ENCODE results near the gene PDPR. TPM values are rescaled to one million over a fixed set of nuclear protein-coding genes. Genes with fewer than 3 reads are reported as not detected.

PDPR gene
- total and polyA plus RNA-seq, 2 donors (not counting 1 experiment from before 2014, with no cell fraction given) = 16.5 to 29.0 TPM

- TF ChIP-seq CTCF (conservative IDR thresholded peaks at IDR 0.05 in 1 of 2, IDR thresholded peaks at IDR 0.05 in 1 of 2; ENCODE audit: low read depth in 1 of 2, low read length in 2 of 2) (no peak), EZH2 (IDR thresholded peaks at IDR 0.05; ENCODE audit: low read length, missing control alignments) (no peak)
- Histone ChIP-seq H3K4me1 (ENCODE audit: control insufficient read depth, extremely low read depth, insufficient read depth, low read length) (peaks cover 7% of the 10 kb centered on the region), H2AFZ (ENCODE audit: low read length) (no peak overlapping the region), H3K4me2 (ENCODE audit: extremely low read depth, insufficient read depth, low read length) (no peak overlapping the region), H4K20me1 (ENCODE audit: control insufficient read depth, extremely low read depth, insufficient read depth, low read length) (no peaks in the 10 kb centered on the region), H3K36me3 (ENCODE audit: control insufficient read depth, insufficient read depth, low read length) (peaks cover 14% of the 10 kb centered on the region), H3K4me3 (replicated peaks in 1 of 4; ENCODE audit: control extremely low read depth in 1 of 4, insufficient read depth in 1 of 4, low read depth in 3 of 4, low read length in 4 of 4) (no peak overlapping the region), H3K79me2 (ENCODE audit: control insufficient read depth, insufficient read depth, low read length) (no peaks in the 10 kb centered on the region), H3K27me3 (ENCODE audit: control insufficient read depth, insufficient read depth, low read length) (no peaks in the 10 kb centered on the region), H3K9ac (ENCODE audit: insufficient read depth, low read length) (no peak overlapping the region), H3K27ac (ENCODE audit: insufficient read depth, low read length) (no peak overlapping the region), H3K9me3 (ENCODE audit: control insufficient read depth, insufficient read depth, low read depth, low read length) (no peaks in the 10 kb centered on the region)
- DNase-seq (ENCODE audit: low read depth in 2 of 2) = no peak
Observed at GRCh38 chr16:70158261-70158939, 44.3 kb downstream of the PDPR start.

- Histone ChIP-seq H3K4me1 (ENCODE audit: control insufficient read depth, extremely low read depth, insufficient read depth, low read length) (peaks cover 7% of the 10 kb centered on the region), H3K9ac (ENCODE audit: insufficient read depth, low read length) (no peak overlapping the region), H4K20me1 (ENCODE audit: control insufficient read depth, extremely low read depth, insufficient read depth, low read length) (no peaks in the 10 kb centered on the region), H3K79me2 (ENCODE audit: control insufficient read depth, insufficient read depth, low read length) (no peaks in the 10 kb centered on the region), H3K27ac (ENCODE audit: insufficient read depth, low read length) (no peak overlapping the region), H3K36me3 (ENCODE audit: control insufficient read depth, insufficient read depth, low read length) (peaks cover 11% of the 10 kb centered on the region), H3K4me2 (ENCODE audit: extremely low read depth, insufficient read depth, low read length) (no peak overlapping the region), H3K4me3 (replicated peaks in 1 of 4; ENCODE audit: control extremely low read depth in 1 of 4, insufficient read depth in 1 of 4, low read depth in 3 of 4, low read length in 4 of 4) (no peak overlapping the region), H2AFZ (ENCODE audit: low read length) (no peak overlapping the region), H3K9me3 (ENCODE audit: control insufficient read depth, insufficient read depth, low read depth, low read length) (no peaks in the 10 kb centered on the region), H3K27me3 (ENCODE audit: control insufficient read depth, insufficient read depth, low read length) (no peaks in the 10 kb centered on the region)
- DNase-seq (ENCODE audit: low read depth in 2 of 2) = peak; percentile 45 to 65
- no peak for TF ChIP-seq CTCF (conservative IDR thresholded peaks at IDR 0.05 in 1 of 2, IDR thresholded peaks at IDR 0.05 in 1 of 2; ENCODE audit: low read depth in 1 of 2, low read length in 2 of 2)
- no peak for TF ChIP-seq EZH2 (IDR thresholded peaks at IDR 0.05; ENCODE audit: low read length, missing control alignments)
Observed at GRCh38 chr16:70159355-70160348, 45.5 kb downstream of the PDPR start.

DNA sequence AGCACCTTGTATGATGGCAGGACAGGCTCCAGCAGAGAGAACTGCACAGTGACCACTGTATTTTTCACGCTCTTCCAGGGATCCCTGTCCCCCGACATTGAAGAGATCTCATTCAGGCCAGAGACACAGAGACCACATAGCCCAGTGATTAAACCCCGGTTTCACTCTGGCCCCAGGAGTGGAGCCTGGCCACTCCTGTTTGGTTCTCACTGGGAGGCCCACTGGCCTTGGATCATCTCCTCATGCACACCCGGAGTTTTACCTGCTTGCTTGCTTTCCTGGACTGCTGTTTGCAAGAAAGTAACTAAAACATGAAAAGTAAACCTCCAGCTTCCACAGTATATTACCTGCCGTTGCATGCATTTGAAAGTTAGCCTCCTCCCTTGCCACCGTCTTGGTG lies 46.3 kb downstream of the PDPR start:
- Histone ChIP-seq H3K4me3 (replicated peaks in 1 of 4; ENCODE audit: control extremely low read depth in 1 of 4, insufficient read depth in 1 of 4, low read depth in 3 of 4, low read length in 4 of 4) (no peak overlapping the region), H3K79me2 (ENCODE audit: control insufficient read depth, insufficient read depth, low read length) (no peaks in the 10 kb centered on the region), H3K36me3 (ENCODE audit: control insufficient read depth, insufficient read depth, low read length) (peaks cover 11% of the 10 kb centered on the region), H3K27me3 (ENCODE audit: control insufficient read depth, insufficient read depth, low read length) (no peaks in the 10 kb centered on the region), H4K20me1 (ENCODE audit: control insufficient read depth, extremely low read depth, insufficient read depth, low read length) (no peaks in the 10 kb centered on the region), H2AFZ (ENCODE audit: low read length) (no peak overlapping the region), H3K4me1 (ENCODE audit: control insufficient read depth, extremely low read depth, insufficient read depth, low read length) (peaks cover 7% of the 10 kb centered on the region), H3K9ac (ENCODE audit: insufficient read depth, low read length) (no peak overlapping the region), H3K27ac (ENCODE audit: insufficient read depth, low read length) (no peak overlapping the region), H3K9me3 (ENCODE audit: control insufficient read depth, insufficient read depth, low read depth, low read length) (no peaks in the 10 kb centered on the region), H3K4me2 (ENCODE audit: extremely low read depth, insufficient read depth, low read length) (no peak overlapping the region)
- no peak for TF ChIP-seq CTCF (conservative IDR thresholded peaks at IDR 0.05 in 1 of 2, IDR thresholded peaks at IDR 0.05 in 1 of 2; ENCODE audit: low read depth in 1 of 2, low read length in 2 of 2)
- TF ChIP-seq EZH2 (IDR thresholded peaks at IDR 0.05; ENCODE audit: low read length, missing control alignments) = no peak
- no peak for DNase-seq (ENCODE audit: low read depth in 2 of 2)

Measured in fibroblast of lung (primary cell).